Keratinocyte (primary cell): ENCODE results near the gene SSBP4.

Source experiments
- CTCF ChIP-seq, 3 experiments: IDR thresholded peaks in 1 of 3; conservative IDR thresholded peaks in 1 of 3; optimal IDR thresholded peaks in 1 of 3; 2 replicates in 2 of 3; 3 replicates in 1 of 3; pipeline versions ENCODE3 to v1.5.1; 2011; ENCODE audit warnings: low read length in 3 of 3, mild to moderate bottlenecking in 3 of 3, moderate library complexity in 2 of 3, control low read depth in 1 of 3, inconsistent platforms in 1 of 3; ENCODE audit not compliant: insufficient read depth in 2 of 3; ENCODE audit errors: extremely low read depth in 1 of 3
- EZH2 ChIP-seq: IDR thresholded peaks from one replicate; pipeline ENCODE4 v1.6.1; 2012; ENCODE audit warnings: inconsistent platforms, mild to moderate bottlenecking, low read length, moderate library complexity

- peak; percentile 28 to 56 (median 49) for TF ChIP-seq CTCF (optimal IDR thresholded peaks at IDR 0.05 in 1 of 3, IDR thresholded peaks at IDR 0.05 in 1 of 3, conservative IDR thresholded peaks at IDR 0.05 in 1 of 3; ENCODE audit: extremely low read depth in 1 of 3, insufficient read depth in 2 of 3, low read length in 3 of 3)
- no peak for TF ChIP-seq EZH2
Observed at GRCh38 chr19:18408053-18408476, 11.1 kb upstream of the SSBP4 start.
